GM13976 (cell line): ENCODE results near the gene GMEB2.

Source experiments
- DNase-seq: peaks from one replicate; pipeline ENCODE4 v3.0.0; 2012; ENCODE audit warnings: low spot score
- CTCF ChIP-seq: IDR thresholded peaks from 2 replicates; pipeline ENCODE4 v1.5.1; 2012; ENCODE audit warnings: borderline replicate concordance, mild to moderate bottlenecking; ENCODE audit not compliant: insufficient read depth; ENCODE audit errors: extremely low read depth, missing control alignments, control extremely low read depth
- in situ Hi-C: fragments of 300-500 bp; cut with MboI; formaldehyde crosslinking; loops from one replicate; pipeline ENCODE4 v1.12.0; 2022; ENCODE audit warnings: low sequenced_read_pairs, mixed read lengths, inconsistent platforms; ENCODE audit not compliant: unreplicated experiment

GMEB2 gene

GRCh38 chr20:63558804-63559484 is 68.0 kb downstream of the GMEB2 start:
- in situ Hi-C loops: no loop called here
- no peak for DNase-seq
- TF ChIP-seq CTCF: no peak

GRCh38 chr20:63557481-63557891 is 69.4 kb downstream of the GMEB2 start:
- no peak for TF ChIP-seq CTCF
- in situ Hi-C loops: no loop called here
- no peak for DNase-seq

GRCh38 chr20:63556873-63557478 is 69.9 kb downstream of the GMEB2 start:
- no peak for TF ChIP-seq CTCF
- in situ Hi-C loops: no loop called here
- no peak for DNase-seq

GRCh38 chr20:63555661-63556381 is 71.1 kb downstream of the GMEB2 start:
- no peak for TF ChIP-seq CTCF
- DNase-seq: no peak
- in situ Hi-C loops: no loop called here

- in situ Hi-C loops: no loop called here
- no peak for TF ChIP-seq CTCF
Measured at GRCh38 chr20:63554361-63555278, 72.3 kb downstream of the GMEB2 start.

GRCh38 chr20:63553933-63554290 is 73.0 kb downstream of the GMEB2 start, which contains the start of gene FNDC11:
TSS of gene FNDC11 (plus strand) at chr20:63554159. CDS start at chr20:63555664, 1,505 bp downstream.
- in situ Hi-C loops: no loop called here
- no peak for TF ChIP-seq CTCF
- peak; percentile 69 for DNase-seq

More at GRCh38 chr20:63554361-63555278, 72.3 kb downstream of the GMEB2 start:
- DNase-seq: no peak
